ENCODE results near the gene MRPL37.

- TF ChIP-seq POLR2AphosphoS5 (IDR thresholded peaks at IDR 0.05; ENCODE audit: low read depth, low read length) (no peak), POLR2A (IDR thresholded peaks at IDR 0.05; ENCODE audit: low read depth, low read length) (no peak), TAF1 (IDR thresholded peaks at IDR 0.05; ENCODE audit: borderline replicate concordance, low read depth, low read length) (no peak)
Observed at GRCh38 chr1:54152696-54153095, 47.3 kb upstream of the MRPL37 start, which contains the start of gene CDCP2.
